GM23338 (cell line): ENCODE measurements around the gene CTTNBP2. TPM values are rescaled to one million over a fixed set of nuclear protein-coding genes. Genes with fewer than 3 reads are reported as not detected.

Source experiments
- ATAC-seq: fragments of 200-7000 bp; cut with Tn5 transposase; 3 replicates; pipeline ENCODE4 v1.9.1; 2020
- DNase-seq: peaks from one replicate; pipeline ENCODE4 v3.0.0-alpha.2; 2015; ENCODE audit warnings: low spot score
- H2AFZ ChIP-seq: fragments of 200-600 bp; sonication (generic); 2 replicates; pipeline ENCODE4 v1.8.0; 2016; ENCODE audit warnings: antibody characterized with exemption, mild to moderate bottlenecking, moderate library complexity
- H3F3A ChIP-seq: fragments of 200-600 bp; sonication (generic); replicated peaks from 2 replicates; pipeline ENCODE4 v1.8.0; 2017; ENCODE audit warnings: antibody characterized with exemption, mixed run types, low read depth
- H3K27ac ChIP-seq: fragments of 200-600 bp; sonication (generic); 2 replicates; pipeline ENCODE4 v1.6.1; 2016; ENCODE audit warnings: low read depth
- H3K27me3 ChIP-seq: fragments of 200-600 bp; sonication (generic); 2 replicates; pipeline ENCODE4 v1.8.0; 2016; ENCODE audit warnings: mild to moderate bottlenecking, mixed run types, moderate library complexity; ENCODE audit not compliant: insufficient read depth
- H3K36me3 ChIP-seq: fragments of 200-600 bp; sonication (generic); 2 replicates; pipeline ENCODE4 v1.8.0; 2016; ENCODE audit warnings: mild to moderate bottlenecking; ENCODE audit not compliant: insufficient read depth
- H3K4me1 ChIP-seq: fragments of 200-600 bp; sonication (generic); 2 replicates; pipeline ENCODE4 v1.8.0; 2016; ENCODE audit warnings: mild to moderate bottlenecking, moderate library complexity; ENCODE audit not compliant: insufficient read depth
- H3K4me2 ChIP-seq: fragments of 200-600 bp; sonication (generic); 2 replicates; pipeline ENCODE4 v1.7.1; 2017; ENCODE audit warnings: mixed run types
- H3K4me3 ChIP-seq: fragments of 200-600 bp; sonication (generic); 2 replicates; pipeline ENCODE4 v1.6.1; 2016; ENCODE audit warnings: mixed run types
- H3K79me2 ChIP-seq: fragments of 200-600 bp; sonication (generic); replicated peaks from 2 replicates; pipeline ENCODE4 v1.8.0; 2017; ENCODE audit warnings: mild to moderate bottlenecking; ENCODE audit not compliant: insufficient read depth
- H3K9me2 ChIP-seq: fragments of 200-600 bp; sonication (generic); 2 replicates; pipeline ENCODE4 v1.8.0; 2017; ENCODE audit not compliant: insufficient read depth
- H4K20me1 ChIP-seq: fragments of 200-600 bp; sonication (generic); replicated peaks from 2 replicates; pipeline ENCODE4 v1.8.0; 2017; ENCODE audit warnings: mild to moderate bottlenecking; ENCODE audit not compliant: insufficient read depth
- H3K27ac Mint-ChIP-seq: 2 replicates; pipeline ENCODE4 v1.8.0; 2020; ENCODE audit warnings: inconsistent platforms, mild to moderate bottlenecking, moderate library complexity, mixed read lengths
- H3K27me3 Mint-ChIP-seq: 3 replicates; pipeline ENCODE4 v1.8.0; 2022; ENCODE audit warnings: low read depth, mild to moderate bottlenecking, moderate library complexity, mixed read lengths, inconsistent platforms; ENCODE audit not compliant: insufficient read depth, poor library complexity
- H3K36me3 Mint-ChIP-seq: 3 replicates; pipeline ENCODE4 v1.8.0; 2021; ENCODE audit warnings: low read depth, mild to moderate bottlenecking, inconsistent platforms, moderate library complexity, mixed read lengths
- H3K4me1 Mint-ChIP-seq: 3 replicates; pipeline ENCODE4 v1.8.0; 2020; ENCODE audit warnings: mild to moderate bottlenecking, inconsistent platforms, mixed read lengths
- H3K4me3 Mint-ChIP-seq: 3 replicates; pipeline ENCODE4 v1.8.0; 2021; ENCODE audit warnings: moderate library complexity, mild to moderate bottlenecking, inconsistent platforms, mixed read lengths
- H3K9me3 Mint-ChIP-seq: 3 replicates; pipeline ENCODE4 v1.8.0; 2020; ENCODE audit warnings: moderate library complexity, mild to moderate bottlenecking, inconsistent platforms, mixed read lengths
- CREB1 ChIP-seq: fragments of 250-450 bp; sonication (Bioruptor Pico); IDR thresholded peaks from 2 replicates; pipeline ENCODE4 v1.5.0; 2020; ENCODE audit warnings: low read depth, mild to moderate bottlenecking, moderate library complexity
- CTCF ChIP-seq, 2 experiments: fragments of 200-600 bp in 1 of 2; sonication (generic) in 1 of 2; conservative IDR thresholded peaks; 2 replicates each; pipeline versions ENCODE4 v1.5.1 to v1.6.1; 2016 to 2017; ENCODE audit warnings: antibody characterized with exemption in 2 of 2, low read depth in 2 of 2, mild to moderate bottlenecking in 2 of 2, moderate library complexity in 1 of 2
- ETS1 ChIP-seq: IDR thresholded peaks from 2 replicates; pipeline ENCODE4 v1.6.1; 2016; ENCODE audit warnings: antibody characterized with exemption
- EZH2 ChIP-seq: fragments of 200-600 bp; sonication (generic); IDR thresholded peaks from one replicate; pipeline ENCODE4 v1.8.0; 2017; ENCODE audit warnings: antibody characterized with exemption, mild to moderate bottlenecking, low read depth; ENCODE audit not compliant: unreplicated experiment
- EZH2phosphoT487 ChIP-seq: fragments of 200-600 bp; sonication (generic); IDR thresholded peaks from one replicate; pipeline ENCODE4 v1.8.1; 2018; ENCODE audit warnings: antibody characterized with exemption; ENCODE audit not compliant: unreplicated experiment
- JUNB ChIP-seq: IDR thresholded peaks from one replicate; pipeline ENCODE4 v1.6.1; 2016; ENCODE audit warnings: antibody characterized with exemption; ENCODE audit not compliant: unreplicated experiment
- NANOG ChIP-seq: IDR thresholded peaks from 2 replicates; pipeline ENCODE4 v1.6.1; 2016; ENCODE audit warnings: antibody characterized with exemption, borderline replicate concordance
- POLR2AphosphoS5 ChIP-seq: IDR thresholded peaks from 2 replicates; pipeline ENCODE4 v1.6.1; 2016; ENCODE audit warnings: antibody characterized with exemption, low read depth
- REST ChIP-seq: IDR thresholded peaks from one replicate; pipeline ENCODE4 v1.6.1; 2018; ENCODE audit warnings: antibody characterized with exemption; ENCODE audit not compliant: unreplicated experiment
- STAT1 ChIP-seq: IDR thresholded peaks from one replicate; pipeline ENCODE4 v1.6.1; 2016; ENCODE audit warnings: antibody characterized with exemption; ENCODE audit not compliant: unreplicated experiment
- ZNF114 ChIP-seq: fragments of 250-450 bp; sonication (Bioruptor Pico); IDR thresholded peaks from 2 replicates; pipeline ENCODE4 v1.5.0; 2020; ENCODE audit warnings: mild to moderate bottlenecking, moderate library complexity
- ZNF331 ChIP-seq: fragments of 250-450 bp; sonication (Bioruptor Pico); IDR thresholded peaks from 2 replicates; pipeline ENCODE4 v1.5.0; 2020; ENCODE audit warnings: low read depth, mild to moderate bottlenecking, moderate library complexity
- ZNF462 ChIP-seq: fragments of 250-450 bp; sonication (Bioruptor Pico); IDR thresholded peaks from 2 replicates; pipeline ENCODE4 v1.5.0; 2020; ENCODE audit warnings: mild to moderate bottlenecking, moderate library complexity
- polyA plus RNA-seq: library from polyadenylated mRNA; unstranded; fragments of >200 nt; fragmentation: Nextera tagmentation; extraction: Ambion mirVana; gene quantifications from 2 replicates; pipeline ENCODE4 v1.2.1, GENCODE V29; 2016
- total RNA-seq: library from RNA; depleted of rRNA; stranded (reverse); fragments of >200 nt; shearing (Covaris generic); gene quantifications from 2 replicates; pipeline ENCODE4 v1.2.3, GENCODE V29; 2014

The CTTNBP2 gene
- total and polyA plus RNA-seq, 2 experiments from 2014 or later: 26.8 to 30.7 TPM

GRCh38 chr7:117844678-117845077 lies 28.6 kb downstream of the CTTNBP2 start:
- no peaks in the 10 kb centered on the region for H3K27me3 ChIP-seq
- no peak overlapping the region for H3K27ac ChIP-seq
- H3K4me1 ChIP-seq: peaks cover 5% of the 10 kb centered on the region; the same call in 1 of the 2 replicates
- TF ChIP-seq EZH2phosphoT487 (no peak), ZNF114 (CRISPR knock-in tag) (no peak), EZH2 (no peak), ZNF462 (CRISPR knock-in tag) (no peak), NANOG (no peak), ETS1 (no peak), POLR2AphosphoS5 (no peak), ZNF331 (CRISPR knock-in tag) (no peak), STAT1 (no peak), CREB1 (no peak), CTCF (conservative IDR thresholded peaks at IDR 0.05; ENCODE audit: low read depth in 2 of 2) (no peak), JUNB (no peak), REST (no peak)
- H3K4me2 ChIP-seq: no peak overlapping the region
- H4K20me1 ChIP-seq: no peaks in the 10 kb centered on the region
- no peak overlapping the region for H3K27ac Mint-ChIP-seq
- H3F3A ChIP-seq: no peaks in the 10 kb centered on the region
- ATAC-seq: no peak
- H3K36me3 ChIP-seq: no peaks in the 10 kb centered on the region
- H3K4me3 ChIP-seq: no peak overlapping the region
- peaks cover 4% of the 10 kb centered on the region for H3K27me3 Mint-ChIP-seq
- no peak overlapping the region for H3K4me3 Mint-ChIP-seq
- no peak overlapping the region for H2AFZ ChIP-seq
- H3K9me2 ChIP-seq: no peaks in the 10 kb centered on the region
- no peak for DNase-seq
- peaks cover 34% of the 10 kb centered on the region for H3K79me2 ChIP-seq
- no peaks in the 10 kb centered on the region for H3K9me3 Mint-ChIP-seq
- peaks cover 9% of the 10 kb centered on the region for H3K4me1 Mint-ChIP-seq
- peaks cover 44% of the 10 kb centered on the region for H3K36me3 Mint-ChIP-seq
